Aorta (tissue), 5 donors: Measurements from ENCODE around the gene TMEM247. TPM values are rescaled to one million over a fixed set of nuclear protein-coding genes. Genes with fewer than 3 reads are reported as not detected.
A peak's percentile ranks its signal among the peaks of the same experiment; 100 is the strongest.
"Not testable (repeated sequence)": the region's sequence is repeated elsewhere in the genome, so short reads cannot be mapped to it uniquely, and the experiment has no call there.

ENCODE experiments used
- ATAC-seq: fragments of 200-7000 bp; cut with Tn5 transposase; one replicate; pipeline ENCODE4 v1.9.1; 2022; ENCODE audit warnings: moderate library complexity; ENCODE audit not compliant: low FRiP score
- DNase-seq, 2 donors: peaks; one replicate each; pipeline ENCODE4 v3.0.0-alpha.2; 2020
- H3K27ac ChIP-seq, 2 donors: one replicate each; pipeline ENCODE4 v1.5.1; 2013; ENCODE audit warnings: low read length in 2 of 2, mild to moderate bottlenecking in 2 of 2, moderate library complexity in 2 of 2, control low read depth in 1 of 2, inconsistent platforms in 1 of 2, low read depth in 1 of 2
- H3K27me3 ChIP-seq, 2 donors: one replicate each; pipeline ENCODE4 v1.6.1; 2013; ENCODE audit warnings: control low read depth in 1 of 2, low read length in 1 of 2, mild to moderate bottlenecking in 1 of 2, moderate library complexity in 1 of 2; ENCODE audit not compliant: insufficient read depth in 2 of 2, control insufficient read depth in 1 of 2
- H3K36me3 ChIP-seq, 2 donors: one replicate each; pipeline ENCODE4 v1.6.1; 2013; ENCODE audit warnings: control low read depth in 1 of 2, low read length in 1 of 2, mild to moderate bottlenecking in 1 of 2; ENCODE audit not compliant: insufficient read depth in 2 of 2, control insufficient read depth in 1 of 2
- H3K4me1 ChIP-seq, 2 donors: one replicate each; pipeline ENCODE4 v1.6.1; 2013; ENCODE audit warnings: low read length in 2 of 2, control low read depth in 1 of 2, mild to moderate bottlenecking in 1 of 2, moderate library complexity in 1 of 2; ENCODE audit not compliant: insufficient read depth in 2 of 2, control insufficient read depth in 1 of 2
- H3K4me3 ChIP-seq, 2 donors: one replicate each; pipeline ENCODE4 v1.5.1; 2013; ENCODE audit warnings: low read length in 2 of 2, control low read depth in 1 of 2, mild to moderate bottlenecking in 1 of 2
- H3K9me3 ChIP-seq: one replicate; pipeline ENCODE4 v1.6.1; 2013; ENCODE audit warnings: mild to moderate bottlenecking, low read length; ENCODE audit not compliant: control insufficient read depth
- WGBS, 2 donors: extraction: QIAGEN DNeasy Blood & Tissue Kit; methylation state at CpG; one replicate each; pipeline ENCODE4 v1.1.7; 2013; 5-methylcytosine and 5-hydroxymethylcytosine counted together
- intact Hi-C, 2 donors: fragments of 100-400 bp; cut with DNase I; formaldehyde crosslinking; loops; one replicate each; pipeline versions ENCODE4 v1.14.2 to v1.15.0; 2022
- polyA plus RNA-seq, 2 donors: library from polyadenylated mRNA; stranded (reverse); fragments of 200-250 nt; gene quantifications; one replicate each; pipeline ENCODE4 v1.2.3, GENCODE V29; 2013
- total RNA-seq, 2 donors: library from RNA; stranded (reverse); fragmentation: NEBNext Ultra II Directional; extraction: Animal tissue kit (Norgen Biotek cat#: 25700); gene quantifications; one replicate each; pipeline ENCODE4 v1.2.1, GENCODE V29; 2021
- donor health status: healthy with polysubstance abuse.
- donor health status: Bipolar disorder and iron deficiency.
- donor health status: DM: no; HTN: no; CAD: no.
- donor health status: DM: no; HTN: no; CAD: no.
- donor health status: DM: yes; HTN: yes; CAD: no.

Gene TMEM247
- total and polyA plus RNA-seq, 4 donors: not detected

DNA sequence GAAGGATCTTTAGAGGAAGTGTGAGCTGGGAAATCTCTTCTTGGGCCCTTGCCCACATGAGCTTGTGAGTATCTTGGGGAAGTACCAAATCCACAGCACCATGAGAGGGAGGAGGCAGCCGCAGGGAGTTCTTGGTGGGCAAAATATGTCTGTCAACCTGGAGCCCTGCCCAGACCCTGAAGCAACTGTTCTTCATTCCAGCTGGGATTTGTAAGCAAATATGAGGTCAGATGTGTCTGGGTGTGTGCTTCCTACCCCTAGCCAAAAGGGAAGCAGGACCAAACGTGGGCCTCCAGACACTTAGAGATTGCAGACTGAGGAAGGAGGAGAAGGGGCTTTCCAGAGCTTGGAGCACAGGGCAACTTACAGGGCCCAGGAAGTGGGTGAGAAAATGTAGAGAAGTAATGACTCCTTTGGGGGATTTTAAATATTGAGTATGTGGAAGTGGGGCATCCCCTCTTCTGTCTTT lies 41.9 kb downstream of the TMEM247 start:
- Histone ChIP-seq H3K27me3 (no peaks in the 10 kb centered on the region), H3K9me3 (no peaks in the 10 kb centered on the region), H3K27ac (no peak overlapping the region), H3K4me1 (no peaks in the 10 kb centered on the region), H3K4me3 (no peak overlapping the region), H3K36me3 (no peaks in the 10 kb centered on the region)
- peak; percentile 74 for ATAC-seq
- DNase-seq: peak; percentile 85 to 91
- intact Hi-C loops: no loop called here
- 0 to 20% methylated on average over 2 of the region's 2 CpGs for WGBS, 2 donors

DNA sequence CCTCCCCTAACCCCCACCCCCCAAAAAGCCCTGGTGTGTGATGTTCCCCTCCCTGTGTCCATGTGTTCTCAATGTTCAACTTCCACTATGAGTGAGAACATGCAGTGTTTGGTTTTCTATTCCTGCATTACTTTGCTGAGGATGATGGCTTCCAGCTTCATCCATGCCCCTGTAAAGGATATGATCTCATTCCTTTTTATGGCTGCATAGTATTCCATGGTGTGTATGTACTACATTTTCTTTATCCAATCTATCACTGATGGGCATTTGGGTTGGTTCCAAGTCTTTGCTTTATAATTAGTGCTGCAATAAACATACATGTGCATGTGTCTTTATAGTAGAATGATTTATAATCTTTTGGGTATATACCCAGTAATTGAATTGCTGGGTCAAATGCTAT lies 43.0 kb downstream of the TMEM247 start:
- H3K27me3 ChIP-seq, ATAC-seq, H3K36me3 ChIP-seq, intact Hi-C loops, DNase-seq, H3K9me3 ChIP-seq, H3K4me1 ChIP-seq, H3K27ac ChIP-seq, H3K4me3 ChIP-seq: not testable (repeated sequence)

DNA sequence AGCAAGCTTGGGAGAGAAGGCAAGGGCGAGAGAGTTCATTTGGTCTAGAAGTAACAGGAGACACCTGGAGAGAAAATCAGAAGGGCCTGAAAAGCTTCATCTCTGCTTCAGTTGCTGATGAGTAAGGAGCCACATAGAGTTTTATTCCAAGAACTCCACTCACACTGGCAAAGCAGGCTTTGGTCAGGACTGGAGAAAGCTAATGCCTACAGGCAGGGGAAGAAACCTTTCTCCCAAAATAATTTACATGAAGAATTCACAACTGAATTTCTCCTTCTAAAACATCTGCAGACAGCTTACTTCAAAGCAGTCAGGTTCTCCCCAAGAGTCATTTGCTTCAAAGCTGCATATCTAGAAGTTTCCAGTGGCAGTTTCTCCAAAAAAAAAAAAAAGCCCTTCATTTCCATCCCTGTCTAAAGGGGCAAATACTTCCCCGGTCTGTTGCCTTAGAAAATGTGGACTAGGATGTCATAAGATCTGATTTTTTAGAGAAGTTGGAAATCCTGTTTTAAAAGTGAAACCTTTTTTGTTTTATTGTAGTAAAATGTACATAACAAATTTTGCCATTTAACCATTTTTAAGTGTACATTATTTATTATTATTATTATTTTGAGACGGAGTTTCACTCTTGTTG lies 46.3 kb downstream of the TMEM247 start:
- ATAC-seq: no peak
- 88 to 98% methylated on average over 3 of the region's 3 CpGs for WGBS, 2 donors

DNA sequence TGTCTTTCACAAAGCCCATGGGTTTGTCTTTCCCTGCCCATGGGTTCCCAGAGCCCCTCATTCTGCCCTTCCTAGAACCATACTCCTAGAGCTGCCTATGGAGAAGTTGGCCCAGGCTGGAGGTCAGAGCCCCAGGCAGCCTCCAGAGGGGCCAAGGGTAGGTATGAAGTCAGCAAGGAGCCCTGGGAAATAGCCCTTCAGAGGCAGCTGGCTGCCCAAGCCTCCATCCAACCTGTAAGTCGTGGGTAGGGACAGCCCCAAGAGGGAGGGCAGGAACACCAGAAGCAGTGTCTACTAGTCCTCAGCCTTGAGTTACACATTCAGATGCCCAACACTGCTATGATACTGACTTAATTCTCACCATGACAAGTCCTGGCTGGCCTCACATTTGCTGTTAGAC lies 49.5 kb downstream of the TMEM247 start:
- Histone ChIP-seq H3K4me1 (no peaks in the 10 kb centered on the region), H3K36me3 (no peaks in the 10 kb centered on the region), H3K27me3 (no peaks in the 10 kb centered on the region), H3K27ac (no peak overlapping the region), H3K9me3 (no peaks in the 10 kb centered on the region), H3K4me3 (no peak overlapping the region)
- ATAC-seq (no peak), DNase-seq (no peak)
- intact Hi-C loops: no loop called here
- WGBS, 2 donors: 92 to 100% methylated on average over 1 of the region's 1 CpG

More for the DNA sequence above, 46.3 kb downstream of the TMEM247 start:
- no peaks in the 10 kb centered on the region for H3K27me3 ChIP-seq
- intact Hi-C loops: no loop called here
- H3K4me3 ChIP-seq: no peak overlapping the region
- no peak overlapping the region for H3K27ac ChIP-seq
- no peaks in the 10 kb centered on the region for H3K36me3 ChIP-seq
- H3K4me1 ChIP-seq: no peaks in the 10 kb centered on the region
- no peaks in the 10 kb centered on the region for H3K9me3 ChIP-seq
- no peak for DNase-seq

DNA sequence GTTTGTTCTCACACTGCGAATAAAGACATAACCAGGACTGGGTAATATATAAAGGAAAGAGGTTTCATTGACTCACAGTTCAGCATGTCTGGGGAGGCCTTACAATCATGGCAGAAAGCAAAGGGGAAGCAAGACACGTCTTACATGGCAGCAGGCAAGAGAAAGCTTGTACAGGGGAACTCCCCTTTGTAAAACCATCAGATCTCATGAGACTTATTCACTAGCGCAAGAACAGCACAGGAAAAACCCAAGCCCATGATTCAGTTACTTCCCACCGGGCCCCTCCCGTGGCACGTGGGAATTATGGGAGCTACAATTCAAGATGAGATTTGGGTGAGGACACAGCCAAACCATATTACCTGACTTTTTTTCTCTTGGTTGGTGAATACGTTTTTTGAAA lies 51.3 kb downstream of the TMEM247 start:
- no peak overlapping the region for H3K27ac ChIP-seq
- DNase-seq (no peak), ATAC-seq (no peak)
- intact Hi-C loops: no loop called here
- 85 to 89% methylated on average over 7 of the region's 7 CpGs for WGBS, 2 donors
- H3K27me3 ChIP-seq: no peaks in the 10 kb centered on the region
- H3K4me1 ChIP-seq: no peaks in the 10 kb centered on the region
- H3K4me3 ChIP-seq: no peak overlapping the region
- no peaks in the 10 kb centered on the region for H3K36me3 ChIP-seq
- no peaks in the 10 kb centered on the region for H3K9me3 ChIP-seq

DNA sequence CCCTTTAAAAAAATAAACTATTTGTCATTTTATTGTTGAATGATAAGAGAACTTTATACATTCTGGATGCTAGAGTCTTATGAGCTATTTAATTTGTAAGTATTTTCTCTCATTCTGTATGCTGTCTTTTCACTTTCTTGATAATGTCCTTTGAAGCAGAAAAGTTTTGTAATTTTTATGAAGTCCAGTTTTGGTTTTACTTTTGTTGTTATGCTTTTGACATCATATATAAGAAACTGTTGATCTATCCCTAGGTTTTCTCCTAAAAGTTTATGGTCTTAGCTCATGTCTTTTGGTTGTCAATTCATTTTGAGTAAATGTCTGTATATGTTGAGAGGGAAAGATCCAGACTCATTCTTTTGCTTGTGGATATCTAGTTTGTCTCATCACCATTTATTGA lies 52.5 kb downstream of the TMEM247 start:
- H3K4me3 ChIP-seq: no peak overlapping the region
- H3K27ac ChIP-seq: no peak overlapping the region
- DNase-seq (no peak), ATAC-seq (no peak)
- no peaks in the 10 kb centered on the region for H3K4me1 ChIP-seq
- no peaks in the 10 kb centered on the region for H3K9me3 ChIP-seq
- intact Hi-C loops: no loop called here
- H3K36me3 ChIP-seq: no peaks in the 10 kb centered on the region
- no peaks in the 10 kb centered on the region for H3K27me3 ChIP-seq

Other genes starting within 250 kb of the TMEM247 start
- gene EPAS1, start 182.2 kb upstream of the TMEM247 start, total RNA-seq: 100 to 1,000 TPM; 414 to 954 TPM
- 100 to 1,000 TPM; 213 to 392 TPM for gene EPAS1, start 182.2 kb upstream of the TMEM247 start, polyA plus RNA-seq
- 100 to 1,000 TPM; 135 to 172 TPM for gene RHOQ, start 62.9 kb downstream of the TMEM247 start, total RNA-seq
- 10 to 100 TPM; 59.2 to 98.3 TPM for gene RHOQ, start 62.9 kb downstream of the TMEM247 start, polyA plus RNA-seq
- gene ATP6V1E2, start 63.0 kb downstream of the TMEM247 start, total RNA-seq: 1 to 10 TPM; 5.1 to 6.8 TPM
- gene ATP6V1E2, start 63.0 kb downstream of the TMEM247 start, polyA plus RNA-seq: 1 to 10 TPM; 2.9 to 8.0 TPM
- gene PIGF, start 137.5 kb downstream of the TMEM247 start, total RNA-seq: 10 to 100 TPM; 13.4 to 19.0 TPM
- 10 to 100 TPM in 1 of 2 donors, 1 to 10 TPM in 1; 6.7 to 15.8 TPM for gene PIGF, start 137.5 kb downstream of the TMEM247 start, polyA plus RNA-seq
- 10 to 100 TPM; 14.7 to 15.6 TPM for gene CRIPT, start 137.7 kb downstream of the TMEM247 start, total RNA-seq
- gene CRIPT, start 137.7 kb downstream of the TMEM247 start, polyA plus RNA-seq: 10 to 100 TPM; 14.5 to 24.9 TPM
- 10 to 100 TPM; 30.5 to 35.8 TPM for gene SOCS5, start 219.7 kb downstream of the TMEM247 start, total RNA-seq
- gene SOCS5, start 219.7 kb downstream of the TMEM247 start, polyA plus RNA-seq: 10 to 100 TPM; 12.4 to 14.4 TPM